Prostate gland (tissue), 1 donor: ENCODE data around the gene STRADB.

Source experiments
- POLR2A ChIP-seq: fragments of 450-650 bp; IDR thresholded peaks from one replicate; pipeline ENCODE4 v1.6.1; 2016; ENCODE audit warnings: antibody characterized with exemption, mild to moderate bottlenecking
- POLR2AphosphoS5 ChIP-seq: sonication (generic); formaldehyde crosslinking; IDR thresholded peaks from one replicate; pipeline ENCODE4 v1.6.1; 2017; ENCODE audit warnings: antibody characterized with exemption

- TF ChIP-seq POLR2A (no peak), POLR2AphosphoS5 (no peak)
Observed at GRCh38 chr2:201404699-201405280, 46.8 kb upstream of the STRADB start.
